Ascending aorta (tissue), 2 donors: ENCODE data around the gene PDE7B. TPM values are rescaled to one million over a fixed set of nuclear protein-coding genes. Genes with fewer than 3 reads are reported as not detected.
"Not testable (repeated sequence)": the region's sequence is repeated elsewhere in the genome, so short reads cannot be mapped to it uniquely, and the experiment has no call there.

Source experiments
- DNase-seq, 2 donors: peaks; one replicate each; pipeline ENCODE4 v3.0.0-alpha.2; 2019; ENCODE audit warnings: low spot score in 2 of 2
- H3K27ac ChIP-seq, 2 donors: fragments of 200-600 bp; sonication (generic); one replicate each; pipeline ENCODE4 v1.5.1; 2016 to 2017; ENCODE audit warnings: mild to moderate bottlenecking in 1 of 2
- H3K27me3 ChIP-seq: fragments of 200-600 bp; sonication (generic); one replicate; pipeline ENCODE4 v1.5.1; 2017
- H3K36me3 ChIP-seq, 2 donors: fragments of 200-600 bp; sonication (generic); one replicate each; pipeline ENCODE4 v1.5.1; 2016
- H3K4me1 ChIP-seq, 2 donors: fragments of 200-600 bp; sonication (generic); one replicate each; pipeline ENCODE4 v1.5.1; 2016 to 2017; ENCODE audit warnings: mild to moderate bottlenecking in 1 of 2
- H3K4me3 ChIP-seq, 2 donors: fragments of 200-600 bp; sonication (generic); one replicate each; pipeline ENCODE4 v1.5.1; 2016 to 2017; ENCODE audit warnings: mild to moderate bottlenecking in 1 of 2
- H3K9me3 ChIP-seq, 2 donors: fragments of 200-600 bp; sonication (generic); one replicate each; pipeline ENCODE4 v1.5.1; 2016
- intact Hi-C: fragments of 100-400 bp; cut with DNase I; formaldehyde crosslinking; loops from one replicate; pipeline ENCODE4 v1.15.1; 2023
- total RNA-seq: library from RNA; depleted of rRNA; stranded (reverse); fragments of >200 nt; gene quantifications from one replicate; pipeline ENCODE4 v1.1.0, GENCODE V29; 2016
- TF ChIP-seq, protein P1 (sequence below), 3 experiments: fragments of 200-600 bp in 2 of 3; fragments of 450-650 bp in 1 of 3; sonication (generic) in 2 of 3; IDR thresholded peaks; one replicate each; pipeline ENCODE4 v1.5.1; 2016 to 2019; ENCODE audit warnings: antibody characterized with exemption in 3 of 3, mild to moderate bottlenecking in 1 of 3, moderate library complexity in 1 of 3

Gene PDE7B
- total RNA-seq, 1 donor from 2014 or later: 6.0 TPM

DNA sequence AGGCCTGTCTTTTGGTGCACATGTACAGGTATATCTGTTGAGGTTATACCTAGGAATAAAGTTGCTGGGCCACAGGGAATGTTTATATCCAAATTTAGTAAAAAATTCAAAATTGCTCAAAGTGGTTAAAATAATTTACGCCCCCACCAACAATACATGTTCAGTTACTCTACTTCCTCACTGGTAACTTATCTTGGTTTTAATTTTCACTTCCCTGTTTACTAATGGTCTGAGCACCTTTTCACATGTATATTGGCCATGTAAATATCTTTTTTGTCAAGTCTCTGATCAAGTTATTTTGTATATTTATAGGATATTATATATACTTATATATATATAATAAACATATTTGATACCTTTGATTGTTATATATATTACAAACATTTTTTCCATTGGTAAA is 9.7 kb downstream of the PDE7B start:
- TF ChIP-seq, protein P1, sequence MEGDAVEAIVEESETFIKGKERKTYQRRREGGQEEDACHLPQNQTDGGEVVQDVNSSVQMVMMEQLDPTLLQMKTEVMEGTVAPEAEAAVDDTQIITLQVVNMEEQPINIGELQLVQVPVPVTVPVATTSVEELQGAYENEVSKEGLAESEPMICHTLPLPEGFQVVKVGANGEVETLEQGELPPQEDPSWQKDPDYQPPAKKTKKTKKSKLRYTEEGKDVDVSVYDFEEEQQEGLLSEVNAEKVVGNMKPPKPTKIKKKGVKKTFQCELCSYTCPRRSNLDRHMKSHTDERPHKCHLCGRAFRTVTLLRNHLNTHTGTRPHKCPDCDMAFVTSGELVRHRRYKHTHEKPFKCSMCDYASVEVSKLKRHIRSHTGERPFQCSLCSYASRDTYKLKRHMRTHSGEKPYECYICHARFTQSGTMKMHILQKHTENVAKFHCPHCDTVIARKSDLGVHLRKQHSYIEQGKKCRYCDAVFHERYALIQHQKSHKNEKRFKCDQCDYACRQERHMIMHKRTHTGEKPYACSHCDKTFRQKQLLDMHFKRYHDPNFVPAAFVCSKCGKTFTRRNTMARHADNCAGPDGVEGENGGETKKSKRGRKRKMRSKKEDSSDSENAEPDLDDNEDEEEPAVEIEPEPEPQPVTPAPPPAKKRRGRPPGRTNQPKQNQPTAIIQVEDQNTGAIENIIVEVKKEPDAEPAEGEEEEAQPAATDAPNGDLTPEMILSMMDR (IDR thresholded peaks at IDR 0.05): no peak
- Histone ChIP-seq H3K36me3 (no peaks in the 10 kb centered on the region), H3K27me3 (no peaks in the 10 kb centered on the region), H3K4me1 (no peaks in the 10 kb centered on the region), H3K9me3 (no peaks in the 10 kb centered on the region), H3K27ac (no peak overlapping the region), H3K4me3 (no peak overlapping the region)
- intact Hi-C loops: no loop called here
- no peak for DNase-seq

DNA sequence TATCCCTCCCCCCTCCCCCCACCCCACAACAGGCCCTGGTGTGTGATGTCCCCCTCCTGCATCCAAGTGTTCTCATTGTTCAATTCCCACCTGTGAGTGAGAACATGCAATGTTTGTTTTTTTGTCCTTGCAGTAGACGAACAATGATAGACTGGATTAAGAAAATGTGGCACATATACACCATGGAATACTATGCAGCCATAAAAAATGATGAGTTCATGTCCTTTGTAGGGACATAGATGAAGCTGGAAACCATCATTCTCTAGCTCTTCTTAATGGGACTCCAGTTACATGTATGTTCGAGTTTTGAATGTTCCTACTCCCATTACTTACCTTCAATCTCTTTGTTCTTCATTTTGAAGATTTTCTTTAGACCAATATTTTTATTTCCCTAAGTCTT is 13.4 kb downstream of the PDE7B start:
- not testable (repeated sequence) for H3K36me3 ChIP-seq, H3K27ac ChIP-seq, DNase-seq

DNA sequence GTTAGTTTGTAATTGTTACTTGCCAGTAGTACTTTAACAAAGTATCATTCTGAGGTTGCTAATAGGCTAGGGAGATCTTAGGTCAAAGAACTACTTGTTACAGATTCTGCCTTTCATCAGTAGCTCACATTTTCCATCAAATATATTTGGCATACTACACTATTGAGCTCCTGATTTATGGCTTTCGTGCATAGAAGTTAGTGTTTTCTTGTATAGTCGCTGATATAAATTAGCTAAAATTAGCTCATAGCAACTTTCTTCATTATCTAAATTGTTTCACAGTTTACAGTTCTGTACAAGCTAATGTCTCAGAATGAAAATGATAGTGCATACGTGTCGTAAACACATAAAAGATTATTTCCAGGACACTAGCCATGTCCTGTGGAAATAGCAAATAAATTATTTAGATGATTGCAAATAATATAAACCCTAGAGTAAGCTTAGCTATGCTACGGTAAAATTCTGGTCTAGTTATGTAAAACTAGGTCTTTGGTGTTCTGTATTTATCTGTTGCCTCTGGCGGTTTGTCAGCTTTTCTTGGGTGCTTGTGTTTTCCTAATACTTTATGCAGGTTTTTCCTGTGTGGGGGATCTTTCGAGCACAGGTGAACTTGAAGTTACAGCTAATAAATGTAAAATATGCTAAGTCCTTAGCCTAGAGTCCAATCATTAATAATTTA is 15.1 kb downstream of the PDE7B start:
- H3K36me3 ChIP-seq: no peaks in the 10 kb centered on the region
- no peak for DNase-seq
- H3K27ac ChIP-seq: no peak overlapping the region
- H3K4me3 ChIP-seq: no peak overlapping the region
- no peaks in the 10 kb centered on the region for H3K27me3 ChIP-seq
- no peaks in the 10 kb centered on the region for H3K9me3 ChIP-seq
- intact Hi-C loops: no loop called here
- no peaks in the 10 kb centered on the region for H3K4me1 ChIP-seq
- TF ChIP-seq, protein P1 (IDR thresholded peaks at IDR 0.05): no peak

More for the DNA sequence above, 13.4 kb downstream of the PDE7B start:
- H3K27me3 ChIP-seq, H3K4me3 ChIP-seq, H3K4me1 ChIP-seq, intact Hi-C loops, H3K9me3 ChIP-seq: not testable (repeated sequence)

DNA sequence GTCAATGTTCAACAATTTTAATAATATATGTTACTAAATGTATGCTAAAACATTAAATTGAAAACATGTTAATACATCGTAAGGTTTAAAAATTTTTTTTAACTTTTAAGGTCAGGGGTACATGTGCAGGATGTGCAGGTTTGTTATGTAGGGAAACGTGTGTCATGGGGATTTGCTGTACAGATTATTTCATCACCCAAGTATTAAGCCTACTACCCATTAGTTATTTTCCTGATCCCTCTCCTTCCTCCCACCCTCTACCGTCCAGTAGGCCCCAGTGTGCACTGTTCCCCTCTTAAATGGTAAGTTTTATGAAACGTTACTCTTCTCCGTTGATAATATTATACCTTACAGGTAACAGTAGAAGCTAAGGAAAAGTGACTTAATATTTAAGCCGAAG is 15.8 kb downstream of the PDE7B start:
- intact Hi-C loops: no loop called here
- TF ChIP-seq, protein P1 (IDR thresholded peaks at IDR 0.05): no peak
- no peaks in the 10 kb centered on the region for H3K36me3 ChIP-seq
- H3K9me3 ChIP-seq: no peaks in the 10 kb centered on the region
- no peaks in the 10 kb centered on the region for H3K27me3 ChIP-seq
- no peak overlapping the region for H3K4me3 ChIP-seq
- H3K27ac ChIP-seq: no peak overlapping the region
- no peak for DNase-seq
- H3K4me1 ChIP-seq: no peaks in the 10 kb centered on the region

DNA sequence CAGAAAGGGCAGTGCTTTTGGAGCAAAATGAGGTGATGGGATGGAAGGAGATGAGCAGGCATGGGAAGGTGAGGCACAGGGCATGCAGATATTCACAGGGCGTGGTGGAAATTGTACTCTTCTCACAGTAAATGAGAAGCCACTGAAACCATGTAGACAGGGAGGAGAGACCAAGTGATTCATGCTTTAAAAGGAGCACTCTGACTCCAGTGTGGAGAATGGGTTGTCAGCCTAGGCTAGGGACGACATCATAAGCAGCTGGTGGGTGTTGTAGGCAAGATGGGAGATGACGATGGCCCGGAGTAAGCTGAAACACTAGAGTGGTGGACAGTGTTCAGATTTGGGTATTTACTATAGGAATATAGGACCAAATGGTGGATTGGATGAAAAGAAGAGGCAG is 18.4 kb downstream of the PDE7B start:
- no peaks in the 10 kb centered on the region for H3K36me3 ChIP-seq
- H3K4me1 ChIP-seq: no peaks in the 10 kb centered on the region
- TF ChIP-seq, protein P1 (IDR thresholded peaks at IDR 0.05): no peak
- no peak for DNase-seq
- no peak overlapping the region for H3K4me3 ChIP-seq
- no peaks in the 10 kb centered on the region for H3K9me3 ChIP-seq
- no peaks in the 10 kb centered on the region for H3K27me3 ChIP-seq
- no peak overlapping the region for H3K27ac ChIP-seq
- intact Hi-C loops: no loop called here

DNA sequence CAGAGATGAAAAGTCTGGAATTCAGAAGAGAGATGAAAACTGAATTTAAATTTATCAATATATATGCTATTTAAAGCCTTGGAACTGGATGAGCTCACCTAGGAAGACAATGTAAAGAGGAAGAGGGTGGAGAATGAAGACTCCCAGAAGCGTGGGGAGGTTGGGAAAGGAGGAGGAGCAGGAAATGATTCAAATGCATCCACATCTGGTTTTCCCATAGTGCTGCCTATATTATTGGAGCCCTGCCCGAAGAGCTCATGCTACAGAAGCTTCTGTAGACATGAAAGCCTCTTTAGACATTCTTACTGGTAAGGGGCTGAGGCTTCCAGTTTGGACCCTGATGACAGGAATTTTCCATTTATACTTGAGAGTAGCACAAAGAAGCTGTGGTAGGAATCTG is 19.2 kb downstream of the PDE7B start:
- intact Hi-C loops: no loop called here
- Histone ChIP-seq H3K4me3 (no peak overlapping the region), H3K27ac (no peak overlapping the region), H3K4me1 (no peaks in the 10 kb centered on the region), H3K36me3 (no peaks in the 10 kb centered on the region), H3K9me3 (no peaks in the 10 kb centered on the region), H3K27me3 (no peaks in the 10 kb centered on the region)
- no peak for DNase-seq
- TF ChIP-seq, protein P1 (IDR thresholded peaks at IDR 0.05): no peak
